Stimulated activated CD4-positive, alpha-beta T cell treated with anti-CD3 and anti-CD28 coated beads, Interleukin-15, amount 100 ng/mL, for 48 hours (primary cell): ENCODE measurements around the gene ACBD6.

Experiments
- DNase-seq, 2 donors: peaks; one replicate each; pipeline ENCODE4 v3.0.0-alpha.2; 2020; ENCODE audit warnings: low read depth in 2 of 2

Gene ACBD6

GRCh38 chr1:180269645-180270529, 232.5 kb downstream of the ACBD6 start:
- DNase-seq = no peak

GRCh38 chr1:180268556-180269075, 233.8 kb downstream of the ACBD6 start:
- DNase-seq = no peak

GRCh38 chr1:180267761-180268555, 234.4 kb downstream of the ACBD6 start:
- DNase-seq = no peak

- no peak for DNase-seq
These were observed 235.2 kb downstream of the ACBD6 start for GRCh38 chr1:180267211-180267561.

GRCh38 chr1:180266275-180267210, 235.8 kb downstream of the ACBD6 start:
- DNase-seq = no peak

- DNase-seq = no peak
These were observed 236.5 kb downstream of the ACBD6 start for GRCh38 chr1:180265871-180266270.

GRCh38 chr1:180265201-180265600, 237.2 kb downstream of the ACBD6 start:
- no peak for DNase-seq

- DNase-seq = no peak
These were observed 237.8 kb downstream of the ACBD6 start for GRCh38 chr1:180264595-180264994.

- no peak for DNase-seq
These were observed 239.5 kb downstream of the ACBD6 start for GRCh38 chr1:180262628-180263488.

GRCh38 chr1:180261524-180262155, 240.7 kb downstream of the ACBD6 start:
- DNase-seq = no peak

- no peak for DNase-seq
These were observed 241.3 kb downstream of the ACBD6 start for GRCh38 chr1:180261030-180261429.

GRCh38 chr1:180260541-180260940, 241.8 kb downstream of the ACBD6 start:
- DNase-seq = no peak

GRCh38 chr1:180259431-180260338, 242.7 kb downstream of the ACBD6 start:
- DNase-seq = no peak

GRCh38 chr1:180258935-180259334, 243.4 kb downstream of the ACBD6 start:
- DNase-seq = no peak

- no peak for DNase-seq
These were observed 244.1 kb downstream of the ACBD6 start for GRCh38 chr1:180258290-180258689.

GRCh38 chr1:180257486-180257885, 244.9 kb downstream of the ACBD6 start:
- no peak for DNase-seq

- DNase-seq = no peak
These were observed 245.4 kb downstream of the ACBD6 start for GRCh38 chr1:180257028-180257386.

- no peak for DNase-seq
These were observed 245.9 kb downstream of the ACBD6 start for GRCh38 chr1:180256341-180257027.
